Right lung (tissue), 5 donors: ENCODE data around the gene REELD1. TPM values are rescaled to one million over a fixed set of nuclear protein-coding genes. Genes with fewer than 3 reads are reported as not detected.

Source experiments
- DNase-seq, 2 donors: peaks; one replicate each; pipeline ENCODE4 v3.0.0-alpha.2; 2013
- polyA plus RNA-seq, 5 donors: library from polyadenylated mRNA; unstranded; fragments of 120-200 nt; gene quantifications; one replicate each; pipeline versions ENCODE4 v1.2.1 to v1.2.3, GENCODE V29; 2013; ENCODE audit warnings: inconsistent platforms in 1 of 5, low replicate concordance in 1 of 5; ENCODE audit not compliant: insufficient read length in 5 of 5, insufficient read depth in 1 of 5

The REELD1 gene
- polyA plus RNA-seq, 5 donors = 0.23 to 0.46 (median 0.34) TPM

GRCh38 chr4:146265950-146266490 is 51.7 kb downstream of the REELD1 start:
- DNase-seq = no peak

DNA sequence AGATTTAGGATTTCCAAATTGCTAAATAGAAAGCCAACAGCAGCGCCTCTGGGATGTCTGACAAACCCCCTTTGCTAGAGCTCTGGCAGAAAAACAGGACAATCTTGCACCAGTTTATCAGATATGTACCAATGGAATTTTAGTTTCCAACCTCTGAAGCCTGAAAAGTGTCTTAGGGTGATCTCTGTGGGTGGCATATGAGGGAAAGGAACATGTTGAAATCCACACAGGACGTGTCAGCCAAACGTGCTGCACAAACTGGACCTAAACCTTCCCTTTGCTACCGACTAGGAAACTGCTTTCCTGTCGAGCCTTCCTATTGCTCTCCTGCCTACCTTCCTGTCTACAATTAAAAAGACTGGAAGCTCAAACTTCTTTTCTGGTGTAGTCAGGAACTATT is 53.5 kb downstream of the REELD1 start:
- no peak for DNase-seq

GRCh38 chr4:146269228-146269653 is 54.9 kb downstream of the REELD1 start:
- no peak for DNase-seq

DNA sequence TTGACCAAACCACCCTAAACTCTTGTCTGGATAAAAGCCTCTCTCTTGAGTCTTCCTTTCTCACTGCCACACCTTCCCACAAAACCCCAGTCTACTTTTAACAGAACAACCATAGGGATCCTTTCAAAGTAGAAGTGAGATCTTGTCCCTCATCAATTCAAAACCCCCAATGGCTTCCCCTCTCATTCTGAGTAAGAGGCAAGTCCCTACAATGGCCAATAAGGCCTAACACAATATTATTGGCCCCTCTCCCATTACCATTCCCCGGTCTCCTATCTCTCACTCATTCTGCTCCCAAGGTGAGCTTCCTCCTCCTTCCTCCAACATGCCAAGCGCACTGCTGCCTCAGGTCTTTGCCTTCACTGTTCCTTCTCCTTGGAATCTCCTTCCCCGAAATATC is 57.1 kb downstream of the REELD1 start:
- no peak for DNase-seq

GRCh38 chr4:146273204-146273901 is 59.0 kb downstream of the REELD1 start:
- no peak for DNase-seq

DNA sequence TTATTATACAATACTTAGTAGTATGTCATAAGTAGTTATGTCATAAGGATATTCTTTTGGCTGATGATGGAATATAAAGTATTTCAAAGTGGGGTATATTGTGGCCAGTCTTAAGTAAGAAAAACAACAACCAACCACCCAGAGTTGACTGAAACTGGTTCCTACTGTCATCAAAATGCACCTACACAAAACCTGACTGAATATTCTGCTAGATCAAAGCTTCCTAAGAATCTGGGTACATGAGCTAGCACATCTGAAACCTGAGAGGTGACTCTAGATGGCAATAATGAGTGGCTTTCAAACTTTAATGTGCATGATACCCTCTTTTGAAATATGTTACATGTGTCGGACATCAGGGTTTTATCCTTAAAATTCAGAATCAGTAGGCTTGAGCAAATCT is 60.4 kb downstream of the REELD1 start:
- DNase-seq = no peak

GRCh38 chr4:146275370-146275769 is 61.0 kb downstream of the REELD1 start:
- no peak for DNase-seq

DNA sequence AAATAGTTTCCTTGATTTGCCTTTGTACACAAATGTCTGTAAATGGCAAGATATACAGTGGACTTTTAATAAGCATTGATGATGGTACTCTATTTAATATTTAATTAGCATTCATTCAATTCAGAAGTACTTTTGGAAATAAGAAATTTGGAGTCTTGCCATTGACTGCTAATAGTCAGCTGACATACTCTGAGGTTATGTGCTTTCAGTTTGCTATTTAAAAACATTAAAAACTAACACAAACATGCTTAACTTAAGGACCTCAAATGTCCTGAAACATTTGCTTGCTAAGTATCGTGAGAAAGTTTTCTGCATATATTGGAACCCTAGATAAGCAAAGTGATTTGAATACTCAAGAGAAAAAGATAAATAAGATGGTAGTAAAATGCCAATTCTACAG is 64.6 kb downstream of the REELD1 start:
- no peak for DNase-seq

Other genes starting within 250 kb of the REELD1 start
- gene LSM6, start 38.8 kb upstream of the REELD1 start, polyA plus RNA-seq = 10 to 100 TPM; 55.7 to 66.7 (median 62.3) TPM